RWPE1 (cell line): ENCODE data around the gene C2orf72.

ENCODE experiments used
- CTCF ChIA-PET: fragments of 350-600 bp; sonication (Branson Sonifier 250); formaldehyde crosslinking; extraction: SDS; loops from one replicate; lab custom pipeline; 2021; lab: Yijun Ruan, JAX
- POLR2A ChIA-PET: fragments of 400-600 bp; formaldehyde crosslinking; extraction: SDS; loops from one replicate; lab custom pipeline; 2020; ENCODE audit warnings: antibody characterized with exemption; ENCODE audit not compliant: low non-redundant PET; lab: Yijun Ruan, JAX
- DNase-seq: peaks from one replicate; pipeline ENCODE4 v3.0.0; 2012; ENCODE audit warnings: low spot score
- H3K27ac ChIP-seq: fragments of 450-650 bp; 2 replicates; pipeline ENCODE4 v1.5.1; 2017
- TF ChIP-seq, protein P1 (sequence below): fragments of 450-650 bp; conservative IDR thresholded peaks from 2 replicates; pipeline ENCODE4 v1.5.1; 2017; ENCODE audit warnings: low read depth, mild to moderate bottlenecking

C2orf72 gene

DNA sequence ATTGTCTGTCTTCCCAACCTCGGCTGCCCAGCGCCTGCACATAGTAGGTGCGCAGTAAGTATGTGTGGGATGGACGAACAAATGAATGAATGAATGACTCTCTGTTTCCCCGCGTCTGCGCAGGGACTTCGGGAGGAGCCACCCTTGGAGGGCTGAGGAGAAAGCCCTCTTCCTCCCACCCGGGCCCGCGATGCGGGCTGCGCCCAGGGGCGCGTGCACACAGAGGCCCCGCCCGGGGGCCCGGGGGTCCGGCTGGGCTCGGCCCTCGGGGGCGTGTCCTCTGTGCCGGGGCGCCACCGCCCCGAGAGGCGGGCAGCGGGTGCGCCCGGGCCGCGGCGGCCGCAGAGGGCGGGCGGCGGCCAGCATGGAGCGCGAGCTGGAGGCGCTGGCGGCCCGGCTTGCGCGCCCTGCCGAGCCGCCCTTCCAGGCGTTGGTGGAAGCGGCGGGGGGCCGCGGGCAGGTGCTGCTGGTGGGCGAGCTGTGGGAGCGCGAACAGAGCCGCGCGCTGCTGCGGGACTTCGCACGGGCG, at the start of gene C2orf72:
Gene C2orf72, plus strand, starts transcription at position 322 of the 529 bp plus-strand sequence. Its CDS starts 43 bp downstream, at position 365.
- TF ChIP-seq, protein P1, sequence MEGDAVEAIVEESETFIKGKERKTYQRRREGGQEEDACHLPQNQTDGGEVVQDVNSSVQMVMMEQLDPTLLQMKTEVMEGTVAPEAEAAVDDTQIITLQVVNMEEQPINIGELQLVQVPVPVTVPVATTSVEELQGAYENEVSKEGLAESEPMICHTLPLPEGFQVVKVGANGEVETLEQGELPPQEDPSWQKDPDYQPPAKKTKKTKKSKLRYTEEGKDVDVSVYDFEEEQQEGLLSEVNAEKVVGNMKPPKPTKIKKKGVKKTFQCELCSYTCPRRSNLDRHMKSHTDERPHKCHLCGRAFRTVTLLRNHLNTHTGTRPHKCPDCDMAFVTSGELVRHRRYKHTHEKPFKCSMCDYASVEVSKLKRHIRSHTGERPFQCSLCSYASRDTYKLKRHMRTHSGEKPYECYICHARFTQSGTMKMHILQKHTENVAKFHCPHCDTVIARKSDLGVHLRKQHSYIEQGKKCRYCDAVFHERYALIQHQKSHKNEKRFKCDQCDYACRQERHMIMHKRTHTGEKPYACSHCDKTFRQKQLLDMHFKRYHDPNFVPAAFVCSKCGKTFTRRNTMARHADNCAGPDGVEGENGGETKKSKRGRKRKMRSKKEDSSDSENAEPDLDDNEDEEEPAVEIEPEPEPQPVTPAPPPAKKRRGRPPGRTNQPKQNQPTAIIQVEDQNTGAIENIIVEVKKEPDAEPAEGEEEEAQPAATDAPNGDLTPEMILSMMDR: no peak
- CTCF ChIA-PET: no interaction called here
- no peak for DNase-seq
- no peak within 1 kb of the TSS for H3K27ac ChIP-seq
- POLR2A ChIA-PET: no interaction called here

DNA sequence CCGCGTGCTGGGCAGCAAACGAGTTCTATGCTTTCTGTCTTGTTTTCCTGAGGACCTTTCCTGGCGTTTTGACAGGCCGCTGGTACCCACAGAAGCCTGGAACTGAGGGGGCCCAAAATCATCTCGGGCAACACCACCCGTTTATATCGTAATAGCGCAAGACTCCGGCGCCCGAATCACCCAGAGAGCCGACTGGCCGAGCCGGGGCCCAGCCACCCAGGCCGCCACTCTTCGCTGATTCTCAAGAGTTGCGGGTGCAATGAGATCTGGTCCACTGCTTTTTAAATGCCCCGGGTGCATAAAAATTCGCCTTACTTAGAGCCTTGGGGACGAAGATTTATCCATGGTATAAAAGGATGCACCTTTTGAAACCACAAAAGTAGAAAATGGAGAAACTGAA, 47.6 kb upstream of the C2orf72 start:
- DNase-seq: no peak
- TF ChIP-seq, protein P1: no peak
- no peak overlapping the region for H3K27ac ChIP-seq
- CTCF ChIA-PET: interaction anchor here (0.6 to 3.1 kb wide), 2 partner anchors 165 to 254 kb away, joined by 3 to 19 read pairs; no protein-coding TSS in a partner anchor
- POLR2A ChIA-PET: no interaction called here

DNA sequence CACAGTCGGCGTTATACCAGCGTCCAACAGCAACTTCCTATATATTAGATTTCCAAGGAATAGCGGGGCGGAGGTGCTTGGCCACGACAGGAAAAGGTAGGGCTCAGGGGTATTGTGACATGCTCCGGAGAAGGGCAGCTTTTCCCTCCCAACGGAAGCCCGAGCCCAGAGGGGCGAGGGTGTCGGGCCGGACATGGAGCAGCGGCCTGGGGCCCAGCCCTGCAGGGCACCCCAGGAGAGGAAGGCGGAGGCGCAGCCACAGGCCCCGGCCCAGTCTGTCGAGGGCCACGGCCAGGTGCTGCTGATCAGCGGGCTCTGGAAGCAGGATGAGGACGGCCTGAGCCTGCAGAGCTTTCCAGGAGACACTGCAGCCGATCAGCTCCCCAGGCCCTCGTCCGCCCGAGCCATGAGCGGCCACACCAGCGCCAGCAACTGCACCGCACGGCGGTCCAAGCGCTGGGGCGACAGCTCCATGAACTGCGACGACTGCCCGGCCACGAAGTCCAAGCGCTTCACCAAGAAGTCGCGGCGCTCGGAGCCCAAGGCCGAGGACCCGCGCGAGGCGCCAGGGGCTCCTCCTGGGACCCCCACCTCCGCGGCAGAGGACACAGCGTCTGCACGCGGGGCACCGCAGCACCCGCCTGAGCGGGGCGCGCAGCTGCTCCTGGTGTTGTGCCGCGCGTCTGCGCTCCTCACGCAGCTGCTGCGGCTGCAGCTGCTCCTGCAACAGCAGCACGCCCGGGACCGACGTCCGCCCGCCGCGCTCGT, 47.0 kb upstream of the C2orf72 start:
- TF ChIP-seq, protein P1: no peak
- no peak for DNase-seq
- ChIA-PET POLR2A (no interaction called here), CTCF (interaction anchor here (0.6 kb wide), 2 partner anchors 62 to 255 kb away, joined by 3 read pairs; no protein-coding TSS in a partner anchor)
- no peak overlapping the region for H3K27ac ChIP-seq

DNA sequence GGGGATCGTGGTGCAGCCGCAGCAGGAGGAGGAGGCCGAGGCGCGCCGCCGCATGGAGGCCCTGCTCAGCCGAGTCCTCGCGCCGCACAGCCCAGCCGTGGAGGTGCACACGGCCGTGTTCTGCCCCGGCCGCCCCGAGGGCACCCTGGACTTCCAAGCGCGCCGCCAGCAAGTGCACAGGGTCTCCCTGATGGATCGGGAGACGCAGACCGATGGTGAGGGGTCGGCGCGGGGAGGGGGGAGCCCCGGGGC, 46.5 kb upstream of the C2orf72 start:
- ChIA-PET POLR2A (no interaction called here), CTCF (interaction anchor here (0.6 kb wide), 1 partner anchor 62 kb away, joined by 3 read pairs; no protein-coding TSS in a partner anchor)

DNA sequence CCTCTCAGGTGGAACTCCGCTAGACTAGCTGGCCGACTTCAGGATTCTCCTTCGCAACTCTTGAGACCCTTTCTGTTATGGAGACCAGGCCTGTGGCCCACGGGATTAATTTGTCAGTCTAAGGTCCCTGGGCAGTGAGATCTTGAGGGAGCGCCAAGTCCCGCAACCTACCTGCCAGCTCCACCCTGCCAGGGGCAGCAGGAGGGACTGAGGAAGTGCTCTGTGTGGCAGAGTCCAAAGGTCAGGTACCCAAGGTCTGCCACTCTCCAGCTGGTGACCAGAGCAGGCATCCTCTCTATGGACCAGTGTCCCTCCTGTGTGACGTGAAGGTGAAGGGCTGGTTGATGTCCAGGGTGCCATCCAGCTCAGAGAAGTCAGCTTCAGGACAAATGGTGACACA, 45.7 kb upstream of the C2orf72 start:
- H3K27ac ChIP-seq: no peak overlapping the region
- CTCF ChIA-PET: interaction anchor here (0.9 kb wide), 1 partner anchor 90 kb away, joined by 3 read pairs; no protein-coding TSS in a partner anchor
- TF ChIP-seq, protein P1: no peak
- DNase-seq: no peak
- POLR2A ChIA-PET: no interaction called here

More for the DNA sequence above, 46.5 kb upstream of the C2orf72 start:
- no peak for DNase-seq
- H3K27ac ChIP-seq: no peak overlapping the region
- TF ChIP-seq, protein P1: no peak

DNA sequence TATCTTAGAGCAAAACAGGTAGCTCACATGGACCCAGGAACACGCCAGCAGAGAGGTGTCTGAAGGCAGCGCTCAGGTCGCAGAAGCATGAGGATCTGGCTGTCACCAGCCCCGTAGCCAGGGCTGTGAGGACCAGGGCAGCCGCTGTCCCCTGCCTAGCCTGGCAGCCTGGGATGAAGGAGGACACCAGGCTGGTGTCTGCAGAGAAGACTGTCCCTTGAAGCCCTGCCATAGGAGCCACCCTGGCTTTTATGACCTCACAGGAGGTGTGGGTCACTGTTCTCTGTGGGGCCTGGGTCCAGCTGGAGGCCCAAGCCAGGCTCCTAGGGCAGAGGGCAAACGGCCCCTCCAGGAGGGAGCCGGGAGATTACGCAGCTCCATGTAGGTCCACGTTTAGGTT, 41.5 kb upstream of the C2orf72 start, which contains the start of gene SPATA3:
Gene SPATA3, plus strand, starts transcription at position 301 of the 400 bp plus-strand sequence. CDS start 113 bp downstream, outside the sequence.
- H3K27ac ChIP-seq: no peak within 1 kb of the TSS
- TF ChIP-seq, protein P1: no peak
- CTCF ChIA-PET: no interaction called here
- POLR2A ChIA-PET: no interaction called here
- DNase-seq: no peak
